ENCODE data around the gene NDUFAF4. TPM values are rescaled to one million over a fixed set of nuclear protein-coding genes. Genes with fewer than 3 reads are reported as not detected.

NDUFAF4 gene
- total RNA-seq, 2 experiments from 2014 or later: 65.4 to 84.6 TPM

Other genes starting within 250 kb of the NDUFAF4 start
- gene GPR63, start 60.4 kb downstream of the NDUFAF4 start, total RNA-seq: 1 to 10 TPM; 1.2 to 1.3 TPM
- 1 to 10 TPM in 1 of 2 experiments, under 1 TPM in 1; 0.93 to 1.3 TPM for gene KLHL32, start 26.8 kb upstream of the NDUFAF4 start, total RNA-seq